Mesenchymal stem cell (in vitro differentiated cells and primary cell): Measurements from ENCODE around the gene CCL21.

Experiments
- DNase-seq: peaks from one replicate; pipeline ENCODE4 v3.0.0-alpha.2; 2013
- H2AFZ ChIP-seq: one replicate; pipeline ENCODE4 v1.6.1; 2013; ENCODE audit warnings: low read depth, mild to moderate bottlenecking, control low read depth, inconsistent platforms, low read length, moderate library complexity
- H2AK5ac ChIP-seq: 2 replicates; pipeline ENCODE4 v1.6.1; 2013; ENCODE audit warnings: low read length, moderate library complexity, mild to moderate bottlenecking, inconsistent platforms; ENCODE audit not compliant: severe bottlenecking
- H2BK120ac ChIP-seq: one replicate; pipeline ENCODE4 v1.6.1; 2013; ENCODE audit warnings: low read depth, mild to moderate bottlenecking, inconsistent platforms, low read length, moderate library complexity
- H2BK12ac ChIP-seq, 2 experiments: one replicate each; pipeline ENCODE4 v1.6.1; 2013; ENCODE audit warnings: inconsistent platforms in 2 of 2, low read length in 2 of 2, mild to moderate bottlenecking in 2 of 2, moderate library complexity in 2 of 2, control low read depth in 1 of 2
- H2BK15ac ChIP-seq: one replicate; pipeline ENCODE4 v1.6.1; 2013; ENCODE audit warnings: mild to moderate bottlenecking, low read depth, inconsistent platforms; ENCODE audit not compliant: poor library complexity, severe bottlenecking
- H2BK5ac ChIP-seq: 2 replicates; pipeline ENCODE4 v1.6.1; 2013; ENCODE audit warnings: low read depth, mild to moderate bottlenecking, low read length, control low read depth, inconsistent platforms; ENCODE audit not compliant: poor library complexity, severe bottlenecking
- H3K14ac ChIP-seq, 2 experiments: one replicate each; pipeline ENCODE4 v1.6.1; 2013; ENCODE audit warnings: inconsistent platforms in 2 of 2, low read length in 2 of 2, control low read depth in 1 of 2, mild to moderate bottlenecking in 1 of 2, moderate library complexity in 1 of 2
- H3K18ac ChIP-seq, 2 experiments: one replicate each; pipeline ENCODE4 v1.6.1; 2013; ENCODE audit warnings: inconsistent platforms in 2 of 2, low read length in 2 of 2, control low read depth in 1 of 2, low read depth in 1 of 2, mild to moderate bottlenecking in 1 of 2
- H3K23ac ChIP-seq, 2 experiments: one replicate each; pipeline ENCODE4 v1.6.1; 2013; ENCODE audit warnings: inconsistent platforms in 2 of 2, low read length in 2 of 2, mild to moderate bottlenecking in 2 of 2, moderate library complexity in 2 of 2, control low read depth in 1 of 2
- H3K27ac ChIP-seq: 2 replicates; pipeline ENCODE4 v1.5.1; 2013; ENCODE audit warnings: mild to moderate bottlenecking, moderate library complexity, low read length, control low read depth, inconsistent platforms; ENCODE audit not compliant: poor library complexity, severe bottlenecking
- H3K27me3 ChIP-seq, 2 experiments: 2 replicates each; pipeline versions ENCODE4 v1.6.1 to v1.7.0; 2013; ENCODE audit warnings: low read length in 2 of 2, mild to moderate bottlenecking in 2 of 2, moderate library complexity in 2 of 2, control low read depth in 1 of 2, inconsistent platforms in 1 of 2; ENCODE audit not compliant: control insufficient read depth in 1 of 2, insufficient read depth in 1 of 2
- H3K36me3 ChIP-seq, 2 experiments: 2 replicates each; pipeline versions ENCODE4 v1.6.1 to v1.7.0; 2013; ENCODE audit warnings: low read length in 2 of 2, control low read depth in 1 of 2, inconsistent platforms in 1 of 2, low read depth in 1 of 2, mild to moderate bottlenecking in 1 of 2; ENCODE audit not compliant: insufficient read depth in 2 of 2, control insufficient read depth in 1 of 2
- H3K4ac ChIP-seq, 2 experiments: one replicate each; pipeline ENCODE4 v1.6.1; 2013; ENCODE audit warnings: inconsistent platforms in 2 of 2, low read length in 2 of 2, mild to moderate bottlenecking in 2 of 2, moderate library complexity in 2 of 2, control low read depth in 1 of 2, low read depth in 1 of 2
- H3K4me1 ChIP-seq: 2 replicates; pipeline ENCODE4 v1.6.1; 2013; ENCODE audit warnings: low read depth, low read length, control low read depth; ENCODE audit not compliant: control insufficient read depth, insufficient read depth
- H3K4me2 ChIP-seq: 2 replicates; pipeline ENCODE4 v1.6.1; 2013; ENCODE audit warnings: low read length, mild to moderate bottlenecking, inconsistent platforms; ENCODE audit not compliant: poor library complexity, severe bottlenecking
- H3K4me3 ChIP-seq, 2 experiments: 2 replicates each; pipeline versions ENCODE4 v1.5.1 to v1.7.0; 2013; ENCODE audit warnings: low read length in 2 of 2, mild to moderate bottlenecking in 2 of 2, control low read depth in 1 of 2, low read depth in 1 of 2; ENCODE audit not compliant: insufficient read depth in 1 of 2
- H3K79me1 ChIP-seq: replicated peaks from 2 replicates; pipeline ENCODE4 v1.6.1; 2013; ENCODE audit warnings: mild to moderate bottlenecking, control low read depth, low read length, inconsistent platforms; ENCODE audit not compliant: poor library complexity, severe bottlenecking
- H3K9ac ChIP-seq: 2 replicates; pipeline ENCODE4 v1.7.0; 2013; ENCODE audit warnings: mild to moderate bottlenecking, low read length, moderate library complexity
- H3K9me3 ChIP-seq: 2 replicates; pipeline ENCODE4 v1.7.0; 2013; ENCODE audit warnings: mild to moderate bottlenecking, low read length; ENCODE audit not compliant: control insufficient read depth
- H4K8ac ChIP-seq: one replicate; pipeline ENCODE4 v1.6.1; 2013; ENCODE audit warnings: inconsistent platforms, mild to moderate bottlenecking, low read length, moderate library complexity
- H4K91ac ChIP-seq: one replicate; pipeline ENCODE4 v1.6.1; 2013; ENCODE audit warnings: mild to moderate bottlenecking, low read length, inconsistent platforms
- WGBS: methylation state at CpG from one replicate; pipeline ENCODE4 v1.1.7; 2013; ENCODE audit warnings: mixed read lengths; 5-methylcytosine and 5-hydroxymethylcytosine counted together

Gene CCL21

DNA sequence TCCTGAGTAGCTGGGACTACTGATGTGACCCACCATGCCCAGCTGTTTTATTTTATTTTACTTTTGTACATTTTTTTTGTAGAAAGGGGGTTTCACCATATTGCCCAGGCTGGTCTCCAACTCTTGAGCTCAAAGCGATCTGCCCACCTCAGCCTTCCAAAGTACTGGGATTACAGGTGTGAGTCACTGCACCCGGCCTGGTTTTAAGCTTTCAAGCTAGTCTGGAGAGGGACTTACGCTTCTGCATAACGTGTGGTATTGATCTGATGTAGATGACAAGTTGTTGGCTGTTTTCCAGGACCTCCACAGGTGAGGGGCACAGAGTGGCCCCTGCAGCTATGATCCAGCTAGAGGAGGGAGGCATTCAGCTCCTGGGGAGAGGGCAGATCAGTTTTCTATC lies 6.8 kb upstream of the CCL21 start:
- H3K4me2 ChIP-seq: no peak overlapping the region
- no peak overlapping the region for H3K18ac ChIP-seq
- no peak overlapping the region for H3K4ac ChIP-seq
- no peak overlapping the region for H4K91ac ChIP-seq
- no peaks in the 10 kb centered on the region for H3K79me1 ChIP-seq
- H3K9ac ChIP-seq: no peak overlapping the region
- no peak overlapping the region for H2BK5ac ChIP-seq
- no peak overlapping the region for H3K14ac ChIP-seq
- no peak overlapping the region for H2BK12ac ChIP-seq
- H2AFZ ChIP-seq: no peak overlapping the region
- H3K36me3 ChIP-seq: no peaks in the 10 kb centered on the region
- DNase-seq: no peak
- no peak overlapping the region for H2BK120ac ChIP-seq
- H2BK15ac ChIP-seq: no peak overlapping the region
- peaks cover 28 to 35% of the 10 kb centered on the region in 2 experiments for H3K27me3 ChIP-seq
- H3K9me3 ChIP-seq: no peaks in the 10 kb centered on the region
- H3K4me1 ChIP-seq: peaks cover 2% of the 10 kb centered on the region
- 77% methylated on average over 4 of the region's 4 CpGs for WGBS
- H3K4me3 ChIP-seq: no peak overlapping the region
- no peak overlapping the region for H2AK5ac ChIP-seq
- H3K27ac ChIP-seq: no peak overlapping the region
- no peak overlapping the region for H4K8ac ChIP-seq
- H3K23ac ChIP-seq: no peak overlapping the region

GRCh38 chr9:34715639-34716215 lies 5.8 kb upstream of the CCL21 start:
- H3K14ac ChIP-seq: no peak overlapping the region
- H2AK5ac ChIP-seq: no peak overlapping the region
- H3K18ac ChIP-seq: no peak overlapping the region
- 80% methylated on average over 6 of the region's 7 CpGs for WGBS
- no peak overlapping the region for H3K9ac ChIP-seq
- H4K8ac ChIP-seq: no peak overlapping the region
- no peak overlapping the region for H3K23ac ChIP-seq
- no peak overlapping the region for H3K4me3 ChIP-seq
- peaks cover 28 to 35% of the 10 kb centered on the region in 2 experiments for H3K27me3 ChIP-seq
- H3K4me2 ChIP-seq: no peak overlapping the region
- no peak overlapping the region for H3K27ac ChIP-seq
- H3K4me1 ChIP-seq: peaks cover 2% of the 10 kb centered on the region
- no peaks in the 10 kb centered on the region for H3K79me1 ChIP-seq
- no peak overlapping the region for H2BK15ac ChIP-seq
- no peaks in the 10 kb centered on the region for H3K9me3 ChIP-seq
- H2BK120ac ChIP-seq: no peak overlapping the region
- no peak for DNase-seq
- no peak overlapping the region for H2BK5ac ChIP-seq
- no peaks in the 10 kb centered on the region for H3K36me3 ChIP-seq
- no peak overlapping the region for H3K4ac ChIP-seq
- no peak overlapping the region for H4K91ac ChIP-seq
- no peak overlapping the region for H2AFZ ChIP-seq
- no peak overlapping the region for H2BK12ac ChIP-seq

GRCh38 chr9:34714007-34714406 lies 4.1 kb upstream of the CCL21 start:
- no peak overlapping the region for H2BK12ac ChIP-seq
- no peak overlapping the region for H3K18ac ChIP-seq
- no peaks in the 10 kb centered on the region for H3K36me3 ChIP-seq
- no peak overlapping the region for H2AFZ ChIP-seq
- H3K4me1 ChIP-seq: peaks cover 2% of the 10 kb centered on the region
- H2BK5ac ChIP-seq: no peak overlapping the region
- H4K8ac ChIP-seq: no peak overlapping the region
- no peak overlapping the region for H3K27ac ChIP-seq
- no peak overlapping the region for H2BK120ac ChIP-seq
- H2AK5ac ChIP-seq: no peak overlapping the region
- no peak overlapping the region for H3K9ac ChIP-seq
- H3K4ac ChIP-seq: no peak overlapping the region
- no peak overlapping the region for H4K91ac ChIP-seq
- no peaks in the 10 kb centered on the region for H3K79me1 ChIP-seq
- H3K9me3 ChIP-seq: no peaks in the 10 kb centered on the region
- no peak overlapping the region for H2BK15ac ChIP-seq
- H3K14ac ChIP-seq: no peak overlapping the region
- H3K4me2 ChIP-seq: no peak overlapping the region
- H3K23ac ChIP-seq: no peak overlapping the region
- H3K4me3 ChIP-seq: no peak overlapping the region
- peaks cover 29 to 35% of the 10 kb centered on the region in 2 experiments for H3K27me3 ChIP-seq
- DNase-seq: no peak

- Histone ChIP-seq H3K4me3 (no peak overlapping the region), H3K9ac (no peak overlapping the region), H2AK5ac (no peak overlapping the region), H4K91ac (no peak overlapping the region), H2BK120ac (no peak overlapping the region), H2BK15ac (no peak overlapping the region), H3K23ac (no peak overlapping the region), H3K18ac (no peak overlapping the region), H3K27me3 (peaks cover 33 to 36% of the 10 kb centered on the region in 2 experiments), H3K9me3 (no peaks in the 10 kb centered on the region), H3K36me3 (no peaks in the 10 kb centered on the region), H3K79me1 (no peaks in the 10 kb centered on the region), H3K4ac (no peak overlapping the region), H3K4me2 (no peak overlapping the region), H3K27ac (no peak overlapping the region), H3K14ac (no peak overlapping the region), H2BK5ac (no peak overlapping the region), H3K4me1 (no peaks in the 10 kb centered on the region), H2BK12ac (no peak overlapping the region), H4K8ac (no peak overlapping the region), H2AFZ (no peak overlapping the region)
- WGBS: no CpG with 5 or more reads among the region's 1 CpG
- DNase-seq: no peak
Observed at GRCh38 chr9:34712140-34712539, 2.2 kb upstream of the CCL21 start.
